Peyer's patch (tissue), 4 donors: Measurements from ENCODE around the gene APOBR. TPM values are rescaled to one million over a fixed set of nuclear protein-coding genes. Genes with fewer than 3 reads are reported as not detected.
"Not testable (repeated sequence)": the region's sequence is repeated elsewhere in the genome, so short reads cannot be mapped to it uniquely, and the experiment has no call there.

Experiments used
- DNase-seq, 3 donors: peaks; one replicate each; pipeline ENCODE4 v3.0.0-alpha.2; 2017 to 2019
- H3K27ac ChIP-seq, 4 donors: fragments of 200-600 bp; sonication (generic); one replicate each; pipeline ENCODE4 v1.5.1; 2016 to 2019
- H3K27me3 ChIP-seq, 2 donors: fragments of 200-600 bp; sonication (generic); one replicate each; pipeline ENCODE4 v1.5.1; 2019
- H3K36me3 ChIP-seq, 3 donors: fragments of 200-600 bp; sonication (generic); one replicate each; pipeline ENCODE4 v1.5.1; 2016 to 2019
- H3K4me1 ChIP-seq, 4 donors: fragments of 200-600 bp; sonication (generic); one replicate each; pipeline ENCODE4 v1.5.1; 2016 to 2019
- H3K4me3 ChIP-seq, 4 donors: fragments of 200-600 bp; sonication (generic); 1 replicate in 3 of 4; 2 replicates in 1 of 4; pipeline ENCODE4 v1.5.1; 2016 to 2019; ENCODE audit warnings: mild to moderate bottlenecking in 1 of 4
- H3K9me3 ChIP-seq, 4 donors: fragments of 200-600 bp; sonication (generic); one replicate each; pipeline ENCODE4 v1.5.1; 2016 to 2019; ENCODE audit warnings: mild to moderate bottlenecking in 1 of 4
- CTCF ChIP-seq, 6 experiments: fragments of 450-650 bp in 4 of 6; fragments of 200-600 bp in 2 of 6; sonication (generic) in 1 of 6; IDR thresholded peaks; one replicate each; pipeline ENCODE4 v1.5.1; 2017 to 2019; ENCODE audit warnings: antibody characterized with exemption in 6 of 6, mild to moderate bottlenecking in 3 of 6, moderate library complexity in 1 of 6
- POLR2A ChIP-seq, 2 donors: fragments of 450-650 bp; IDR thresholded peaks; one replicate each; pipeline ENCODE4 v1.5.1; 2017; ENCODE audit warnings: antibody characterized with exemption in 2 of 2, mild to moderate bottlenecking in 2 of 2, moderate library complexity in 2 of 2
- total RNA-seq, 4 donors: library from RNA; depleted of rRNA; stranded (reverse); fragments of >200 nt; gene quantifications; one replicate each; pipeline ENCODE4 v1.1.0, GENCODE V29; 2016

APOBR gene
- total RNA-seq, 4 donors from 2014 or later, result 11.9 to 25.2 (median 14.6) TPM

DNA sequence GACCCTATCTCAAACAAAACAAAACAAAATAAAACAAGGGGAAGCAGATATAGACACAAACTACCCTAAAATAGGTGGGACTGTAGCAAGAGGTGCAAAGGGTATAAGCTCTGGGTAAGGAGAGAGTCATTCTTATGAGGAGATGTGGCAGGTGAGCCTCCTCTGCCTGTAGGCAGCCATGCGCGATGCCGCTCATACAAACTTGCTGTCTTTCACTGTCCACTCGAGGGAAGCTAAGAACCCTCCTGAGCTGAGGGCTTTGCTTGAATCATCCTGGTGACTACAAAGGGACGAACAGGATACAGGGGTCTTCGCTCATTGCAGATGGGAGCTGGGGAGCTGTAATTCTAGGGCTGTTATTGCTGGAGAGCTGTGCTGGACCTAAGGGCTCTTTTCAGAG, 27.0 kb downstream of the APOBR start:
- Histone ChIP-seq H3K27ac (no peak overlapping the region), H3K4me1 (peaks cover 0 to 4% (median 0%) of the 10 kb centered on the region in 4 donors), H3K36me3 (no peaks in the 10 kb centered on the region), H3K27me3 (no peaks in the 10 kb centered on the region), H3K4me3 (no peak overlapping the region), H3K9me3 (no peaks in the 10 kb centered on the region)
- DNase-seq, result no peak
- no peak for TF ChIP-seq CTCF (IDR thresholded peaks at IDR 0.05)
- TF ChIP-seq POLR2A (IDR thresholded peaks at IDR 0.05), result no peak

GRCh38 chr16:28522792-28523191, 28.3 kb downstream of the APOBR start:
- Histone ChIP-seq H3K36me3 (no peaks in the 10 kb centered on the region), H3K9me3 (no peaks in the 10 kb centered on the region), H3K27me3 (no peaks in the 10 kb centered on the region), H3K4me1 (peaks cover 0 to 4% (median 0%) of the 10 kb centered on the region in 4 donors), H3K4me3 (no peak overlapping the region), H3K27ac (no peak overlapping the region)
- no peak for DNase-seq
- TF ChIP-seq CTCF (IDR thresholded peaks at IDR 0.05), result no peak
- TF ChIP-seq POLR2A (IDR thresholded peaks at IDR 0.05), result no peak

- Histone ChIP-seq H3K27me3 (no peaks in the 10 kb centered on the region), H3K4me1 (peaks cover 0 to 10% (median 0%) of the 10 kb centered on the region in 4 donors), H3K36me3 (no peaks in the 10 kb centered on the region), H3K27ac (no peak overlapping the region), H3K9me3 (no peaks in the 10 kb centered on the region), H3K4me3 (no peak overlapping the region)
- TF ChIP-seq CTCF (IDR thresholded peaks at IDR 0.05) (no peak), POLR2A (IDR thresholded peaks at IDR 0.05) (no peak)
- no peak for DNase-seq
These were observed 30.3 kb downstream of the APOBR start for GRCh38 chr16:28524681-28525171.

- Histone ChIP-seq H3K27me3 (no peaks in the 10 kb centered on the region), H3K36me3 (no peaks in the 10 kb centered on the region), H3K27ac (peak overlapping the region in 2 of 4 donors; percentile 50 to 80), H3K4me1 (peaks cover 0 to 10% (median 0%) of the 10 kb centered on the region in 4 donors), H3K9me3 (no peaks in the 10 kb centered on the region), H3K4me3 (no peak overlapping the region)
- TF ChIP-seq CTCF (IDR thresholded peaks at IDR 0.05) (no peak), POLR2A (IDR thresholded peaks at IDR 0.05) (no peak)
- no peak for DNase-seq
These were observed 32.0 kb downstream of the APOBR start for GRCh38 chr16:28526201-28527099.

DNA sequence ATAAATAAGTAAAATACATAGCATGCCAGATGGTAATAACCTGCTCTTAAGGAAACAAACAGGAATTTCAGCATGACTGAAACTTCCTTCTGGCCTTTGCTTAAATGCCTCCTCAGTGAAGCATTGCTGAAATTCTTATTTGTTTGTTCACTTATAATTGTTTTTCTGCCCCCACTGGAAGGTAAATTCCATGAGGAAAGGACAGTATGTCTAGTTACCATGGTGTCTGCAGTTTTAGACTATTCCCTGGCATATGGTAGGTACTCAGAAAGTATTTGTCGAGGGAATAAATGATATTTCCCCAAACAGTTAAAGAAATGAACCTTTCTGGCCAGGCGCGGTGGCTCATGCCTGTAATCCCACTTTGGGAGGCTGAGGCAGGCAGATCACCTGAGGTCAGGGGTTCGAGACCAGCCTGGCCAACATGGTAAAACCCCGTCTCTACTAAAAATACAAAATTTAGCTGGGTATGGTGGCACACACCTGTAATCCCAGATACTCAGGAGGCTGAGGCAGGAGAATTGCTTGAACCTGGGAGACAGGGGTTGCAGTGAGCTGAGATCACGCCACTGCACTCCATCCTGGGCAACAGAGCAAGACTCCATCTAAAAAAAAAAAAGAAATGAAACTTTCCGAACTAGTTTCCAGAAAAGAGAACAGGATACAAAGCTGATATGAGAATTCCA, 32.8 kb downstream of the APOBR start:
- H3K4me3 ChIP-seq, DNase-seq, H3K27me3 ChIP-seq, H3K36me3 ChIP-seq, H3K9me3 ChIP-seq: not testable (repeated sequence)
- Histone ChIP-seq H3K4me1 (peaks cover 0 to 14% (median 0%) of the 10 kb centered on the region in 4 donors), H3K27ac (peak overlapping the region in 2 of 4 donors; percentile 50 to 54)

- Histone ChIP-seq H3K4me3 (no peak overlapping the region), H3K4me1 (peaks cover 0 to 21% (median 0%) of the 10 kb centered on the region in 4 donors), H3K9me3 (no peaks in the 10 kb centered on the region), H3K36me3 (no peaks in the 10 kb centered on the region), H3K27me3 (no peaks in the 10 kb centered on the region), H3K27ac (peak overlapping the region in 1 of 4 donors; percentile 43)
- TF ChIP-seq POLR2A (IDR thresholded peaks at IDR 0.05) (no peak), CTCF (IDR thresholded peaks at IDR 0.05) (no peak)
- DNase-seq, result no peak
These were observed 33.5 kb downstream of the APOBR start for GRCh38 chr16:28527985-28528384.
